Esophagus muscularis mucosa (tissue), 4 donors: Measurements from ENCODE around the gene PREX1. TPM values are rescaled to one million over a fixed set of nuclear protein-coding genes. Genes with fewer than 3 reads are reported as not detected.

Experiments used
- DNase-seq: peaks from one replicate; pipeline ENCODE4 v3.0.0-alpha.2; 2017; ENCODE audit errors: extremely low spot score
- H3K27ac ChIP-seq, 4 donors: fragments of 200-600 bp; sonication (generic); replicated peaks in 1 of 4; 1 replicate in 3 of 4; 2 replicates in 1 of 4; pipeline ENCODE4 v1.5.1; 2016 to 2019; ENCODE audit warnings: mild to moderate bottlenecking in 1 of 4
- H3K27me3 ChIP-seq, 4 donors: fragments of 200-600 bp; sonication (generic); one replicate each; pipeline versions ENCODE4 v1.5.1 to v1.6.0; 2016 to 2019
- H3K36me3 ChIP-seq, 4 donors: fragments of 200-600 bp; sonication (generic); one replicate each; pipeline ENCODE4 v1.5.1; 2016 to 2019
- H3K4me1 ChIP-seq, 4 donors: fragments of 200-600 bp; sonication (generic); one replicate each; pipeline ENCODE4 v1.5.1; 2016 to 2019
- H3K4me3 ChIP-seq, 4 donors: fragments of 200-600 bp; sonication (generic); 1 replicate in 2 of 4; 2 replicates in 2 of 4; pipeline ENCODE4 v1.5.1; 2016 to 2019; ENCODE audit warnings: mild to moderate bottlenecking in 4 of 4, moderate library complexity in 1 of 4
- H3K9me3 ChIP-seq, 4 donors: fragments of 200-600 bp; sonication (generic); 1 replicate in 3 of 4; 2 replicates in 1 of 4; pipeline ENCODE4 v1.5.1; 2016 to 2019
- EP300 ChIP-seq: sonication (generic); formaldehyde crosslinking; IDR thresholded peaks from one replicate; pipeline ENCODE4 v1.6.1; 2017; ENCODE audit warnings: antibody characterized with exemption
- POLR2A ChIP-seq: fragments of 450-650 bp; IDR thresholded peaks from one replicate; pipeline ENCODE4 v1.6.1; 2017; ENCODE audit warnings: antibody characterized with exemption, moderate library complexity, mild to moderate bottlenecking, low read depth
- POLR2AphosphoS5 ChIP-seq, 2 donors: sonication (generic); formaldehyde crosslinking; IDR thresholded peaks; one replicate each; pipeline ENCODE4 v1.6.1; 2017; ENCODE audit warnings: antibody characterized with exemption in 2 of 2
- WGBS: methylation state at CpG from one replicate; pipeline ENCODE4 v1.1.5; 2018; 5-methylcytosine and 5-hydroxymethylcytosine counted together
- intact Hi-C: fragments of 100-400 bp; cut with DNase I; formaldehyde crosslinking; loops from one replicate; pipeline ENCODE4 v1.15.1; 2023
- total RNA-seq, 4 donors: library from RNA; depleted of rRNA; stranded (reverse); fragments of >200 nt; gene quantifications; one replicate each; pipeline versions ENCODE4 v1.1.0 to v1.2.1, GENCODE V29; 2016
- TF ChIP-seq, protein P1 (sequence below), 3 experiments: fragments of 200-600 bp in 2 of 3; fragments of 450-650 bp in 1 of 3; sonication (generic) in 2 of 3; IDR thresholded peaks; one replicate each; pipeline ENCODE4 v1.5.1; 2017 to 2019; ENCODE audit warnings: antibody characterized with exemption in 3 of 3, mild to moderate bottlenecking in 2 of 3, moderate library complexity in 1 of 3

Gene PREX1
- total RNA-seq, 4 donors from 2014 or later, result 20.8 to 37.1 (median 24.3) TPM

DNA sequence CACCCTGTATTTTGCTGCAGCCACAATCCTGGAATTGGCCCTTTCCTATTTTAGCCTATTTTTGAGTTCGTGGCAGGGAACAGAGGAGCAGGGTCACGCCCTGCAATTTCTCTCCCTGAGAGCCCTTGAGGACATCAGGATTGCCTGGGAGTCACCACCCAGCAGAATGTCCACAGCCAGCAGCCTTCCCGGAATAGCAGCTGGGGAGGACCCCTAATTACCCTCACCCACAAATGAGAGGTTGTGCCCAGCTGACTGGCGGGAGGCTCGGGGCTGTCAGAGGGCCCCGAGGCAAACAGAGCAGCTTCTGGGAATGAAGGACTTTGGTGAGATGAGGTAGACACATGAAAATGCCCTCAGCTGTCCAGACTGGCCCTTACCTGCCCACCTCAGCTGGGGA is 165.1 kb downstream of the PREX1 start:
- TF ChIP-seq EP300, result no peak
- TF ChIP-seq POLR2A, result no peak
- TF ChIP-seq, protein P1, sequence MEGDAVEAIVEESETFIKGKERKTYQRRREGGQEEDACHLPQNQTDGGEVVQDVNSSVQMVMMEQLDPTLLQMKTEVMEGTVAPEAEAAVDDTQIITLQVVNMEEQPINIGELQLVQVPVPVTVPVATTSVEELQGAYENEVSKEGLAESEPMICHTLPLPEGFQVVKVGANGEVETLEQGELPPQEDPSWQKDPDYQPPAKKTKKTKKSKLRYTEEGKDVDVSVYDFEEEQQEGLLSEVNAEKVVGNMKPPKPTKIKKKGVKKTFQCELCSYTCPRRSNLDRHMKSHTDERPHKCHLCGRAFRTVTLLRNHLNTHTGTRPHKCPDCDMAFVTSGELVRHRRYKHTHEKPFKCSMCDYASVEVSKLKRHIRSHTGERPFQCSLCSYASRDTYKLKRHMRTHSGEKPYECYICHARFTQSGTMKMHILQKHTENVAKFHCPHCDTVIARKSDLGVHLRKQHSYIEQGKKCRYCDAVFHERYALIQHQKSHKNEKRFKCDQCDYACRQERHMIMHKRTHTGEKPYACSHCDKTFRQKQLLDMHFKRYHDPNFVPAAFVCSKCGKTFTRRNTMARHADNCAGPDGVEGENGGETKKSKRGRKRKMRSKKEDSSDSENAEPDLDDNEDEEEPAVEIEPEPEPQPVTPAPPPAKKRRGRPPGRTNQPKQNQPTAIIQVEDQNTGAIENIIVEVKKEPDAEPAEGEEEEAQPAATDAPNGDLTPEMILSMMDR (IDR thresholded peaks at IDR 0.05), result no peak
- no peak for TF ChIP-seq POLR2AphosphoS5 (IDR thresholded peaks at IDR 0.05)
- Histone ChIP-seq H3K9me3 (peaks cover 0 to 7% (median 0%) of the 10 kb centered on the region in 4 donors), H3K4me3 (no peak overlapping the region), H3K4me1 (peaks cover 0 to 14% (median 3%) of the 10 kb centered on the region in 4 donors), H3K27me3 (no peaks in the 10 kb centered on the region), H3K27ac (no peak overlapping the region), H3K36me3 (peaks cover 0 to 30% (median 11%) of the 10 kb centered on the region in 4 donors)
- DNase-seq, result no peak
- intact Hi-C loops, result no loop called here
- 81% methylated on average over 6 of the region's 6 CpGs for WGBS

DNA sequence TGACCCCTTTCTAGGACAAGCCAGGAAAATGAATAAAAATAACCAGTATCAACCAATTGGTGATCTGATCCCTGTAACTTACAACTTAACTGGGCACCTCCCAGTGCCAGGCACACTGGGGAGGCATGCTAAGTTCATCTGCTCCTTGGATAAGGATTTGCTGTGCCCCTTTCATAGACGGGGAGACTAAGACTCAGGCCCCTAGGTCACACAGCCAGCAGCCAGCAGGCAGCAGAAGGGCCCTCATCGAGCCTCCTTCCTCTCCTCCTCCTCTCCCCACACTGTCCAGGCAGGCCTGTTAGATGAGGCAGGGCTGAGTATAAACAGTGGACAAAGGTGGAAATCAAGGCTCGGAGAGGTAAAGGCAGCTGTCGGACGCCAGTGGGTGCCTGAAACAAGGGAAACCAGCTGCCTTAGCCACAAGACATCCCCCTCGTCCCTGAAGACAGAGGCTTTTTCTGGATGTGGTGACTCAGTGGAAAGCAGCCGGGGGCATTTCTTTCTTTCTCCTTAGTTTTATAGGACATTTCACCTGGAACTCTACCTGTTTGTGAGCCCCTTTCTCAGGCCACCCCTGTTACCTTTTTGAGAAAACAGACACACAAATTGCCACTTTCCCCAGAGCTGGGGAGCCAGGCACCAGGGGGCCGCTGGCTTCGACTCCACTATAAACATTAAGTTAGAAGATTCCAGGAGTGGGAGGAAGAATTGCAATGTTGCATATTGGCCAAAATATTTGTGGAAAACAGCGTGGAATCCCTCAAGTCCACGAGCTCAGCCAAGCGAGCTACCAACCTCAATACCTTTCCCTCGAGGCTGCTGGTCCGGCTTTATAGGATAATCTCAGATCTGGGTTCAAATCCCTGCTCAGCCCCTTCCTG is 166.0 kb downstream of the PREX1 start:
- intact Hi-C loops, result no loop called here
- H3K27ac ChIP-seq, result no peak overlapping the region
- DNase-seq, result no peak
- 71% methylated on average over 14 of the region's 14 CpGs for WGBS
- peaks cover 0 to 38% (median 17%) of the 10 kb centered on the region in 4 donors for H3K36me3 ChIP-seq
- TF ChIP-seq EP300, result no peak
- no peak for TF ChIP-seq POLR2A
- TF ChIP-seq, protein P1 (IDR thresholded peaks at IDR 0.05), result no peak
- no peak for TF ChIP-seq POLR2AphosphoS5 (IDR thresholded peaks at IDR 0.05)
- H3K9me3 ChIP-seq, result peaks cover 0 to 7% (median 0%) of the 10 kb centered on the region in 4 donors
- H3K27me3 ChIP-seq, result no peaks in the 10 kb centered on the region
- H3K4me3 ChIP-seq, result no peak overlapping the region
- H3K4me1 ChIP-seq, result peaks cover 0 to 14% (median 3%) of the 10 kb centered on the region in 4 donors

DNA sequence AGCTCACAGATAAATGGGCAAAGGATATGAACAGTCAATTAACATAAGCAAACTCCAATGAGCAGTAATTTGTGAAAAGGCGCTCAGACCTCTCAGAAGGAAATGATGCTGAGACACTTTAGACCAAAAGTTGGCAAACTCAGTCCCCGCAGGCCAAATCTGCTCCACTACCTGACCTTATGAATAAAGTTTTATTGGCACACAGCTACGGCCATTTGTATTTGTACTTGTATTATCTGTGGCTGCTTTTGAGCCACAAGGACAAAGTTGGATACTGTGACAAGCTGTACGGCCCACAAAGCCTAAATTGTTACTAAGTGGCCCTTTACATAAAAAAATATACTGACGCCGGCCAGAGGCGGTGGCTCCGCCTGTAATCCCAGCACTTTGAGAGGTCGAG is 167.0 kb downstream of the PREX1 start:
- intact Hi-C loops, result no loop called here
- Histone ChIP-seq H3K4me3 (no peak overlapping the region), H3K36me3 (peaks cover 0 to 43% (median 23%) of the 10 kb centered on the region in 4 donors), H3K27ac (no peak overlapping the region), H3K9me3 (peaks cover 0 to 7% (median 0%) of the 10 kb centered on the region in 4 donors), H3K27me3 (no peaks in the 10 kb centered on the region), H3K4me1 (peaks cover 0 to 14% (median 3%) of the 10 kb centered on the region in 4 donors)
- TF ChIP-seq POLR2AphosphoS5 (IDR thresholded peaks at IDR 0.05) (no peak), EP300 (no peak), POLR2A (no peak)
- TF ChIP-seq, protein P1 (IDR thresholded peaks at IDR 0.05), result no peak
- no peak for DNase-seq
- 94% methylated on average over 9 of the region's 9 CpGs for WGBS

DNA sequence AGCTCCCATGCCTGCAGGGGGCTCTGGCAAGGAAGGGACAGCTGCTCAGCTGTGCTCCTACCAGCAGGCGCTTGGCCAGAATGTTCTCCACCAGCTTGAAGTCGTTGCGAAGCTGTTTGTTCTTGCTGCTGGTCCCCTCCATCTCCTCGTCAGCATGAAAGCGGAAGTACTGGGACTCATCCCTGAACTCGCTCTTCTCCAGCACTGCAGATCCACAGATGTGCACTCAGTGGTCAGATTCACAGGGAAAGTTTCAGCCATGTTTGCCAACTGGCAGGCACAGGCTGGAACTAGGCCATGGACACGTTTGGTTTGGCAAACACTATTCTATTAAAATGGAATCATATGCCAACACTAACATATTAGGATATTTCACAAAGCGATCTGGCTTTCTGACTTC is 167.9 kb downstream of the PREX1 start:
- WGBS, result 77% methylated on average over 7 of the region's 8 CpGs
- H3K27ac ChIP-seq, result no peak overlapping the region
- H3K36me3 ChIP-seq, result peaks cover 0 to 51% (median 27%) of the 10 kb centered on the region in 4 donors
- peaks cover 0 to 7% (median 0%) of the 10 kb centered on the region in 4 donors for H3K9me3 ChIP-seq
- H3K4me3 ChIP-seq, result no peak overlapping the region
- no peaks in the 10 kb centered on the region for H3K27me3 ChIP-seq
- TF ChIP-seq POLR2A (no peak), EP300 (no peak), POLR2AphosphoS5 (IDR thresholded peaks at IDR 0.05) (no peak)
- TF ChIP-seq, protein P1 (IDR thresholded peaks at IDR 0.05), result no peak
- H3K4me1 ChIP-seq, result peaks cover 0 to 14% (median 3%) of the 10 kb centered on the region in 4 donors
- no peak for DNase-seq
- intact Hi-C loops, result no loop called here
